ENCODE results near the gene ANTXR1.

ANTXR1 gene

DNA sequence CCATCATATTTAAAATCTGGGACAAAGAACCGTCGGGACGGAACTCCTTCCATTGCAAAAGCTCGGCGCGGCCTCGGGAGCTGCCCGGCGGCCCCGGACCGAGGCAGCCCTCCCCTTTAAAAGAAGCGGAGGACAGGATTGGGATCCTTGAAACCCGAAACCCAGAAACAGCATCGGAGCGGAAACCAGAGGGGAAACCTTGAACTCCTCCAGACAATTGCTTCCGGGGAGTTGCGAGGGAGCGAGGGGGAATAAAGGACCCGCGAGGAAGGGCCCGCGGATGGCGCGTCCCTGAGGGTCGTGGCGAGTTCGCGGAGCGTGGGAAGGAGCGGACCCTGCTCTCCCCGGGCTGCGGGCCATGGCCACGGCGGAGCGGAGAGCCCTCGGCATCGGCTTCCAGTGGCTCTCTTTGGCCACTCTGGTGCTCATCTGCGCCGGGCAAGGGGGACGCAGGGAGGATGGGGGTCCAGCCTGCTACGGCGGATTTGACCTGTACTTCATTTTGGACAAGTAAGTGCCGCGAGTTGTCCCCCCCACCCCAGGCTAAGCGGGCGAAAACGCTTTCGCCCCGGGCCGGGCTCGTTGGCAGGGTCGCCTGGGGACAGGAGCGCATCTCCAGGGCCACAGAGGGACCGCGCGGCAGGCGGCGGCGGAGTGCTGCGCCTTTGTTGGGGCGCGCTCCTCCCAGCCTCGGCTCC lies at the start of gene ANTXR1:
Gene ANTXR1 (plus strand): TSS at position 38 of the 698 bp plus-strand sequence. CDS start 321 bp downstream, at position 359.
- DNase-seq (ENCODE audit: low spot score) = no peak

DNA sequence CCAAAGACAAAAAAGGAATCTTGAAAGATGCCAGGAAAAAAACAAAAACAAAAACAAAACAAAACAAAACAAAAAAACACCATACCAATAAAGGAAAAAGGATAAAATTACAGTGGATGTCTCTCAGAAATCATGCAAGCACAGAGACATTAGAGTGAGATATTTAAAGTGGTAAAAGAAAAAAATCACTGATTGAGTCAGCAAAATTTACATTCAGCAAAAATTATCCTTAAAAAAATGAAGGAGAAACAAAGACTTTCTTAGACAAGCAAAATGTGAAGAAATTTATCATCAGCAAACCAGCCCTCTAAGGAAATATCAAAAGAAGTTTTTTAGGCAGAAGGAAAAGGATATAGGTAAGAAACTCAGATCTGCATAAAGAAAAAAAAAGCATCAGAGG lies 48.7 kb upstream of the ANTXR1 start:
- no peak for DNase-seq (ENCODE audit: low spot score)

DNA sequence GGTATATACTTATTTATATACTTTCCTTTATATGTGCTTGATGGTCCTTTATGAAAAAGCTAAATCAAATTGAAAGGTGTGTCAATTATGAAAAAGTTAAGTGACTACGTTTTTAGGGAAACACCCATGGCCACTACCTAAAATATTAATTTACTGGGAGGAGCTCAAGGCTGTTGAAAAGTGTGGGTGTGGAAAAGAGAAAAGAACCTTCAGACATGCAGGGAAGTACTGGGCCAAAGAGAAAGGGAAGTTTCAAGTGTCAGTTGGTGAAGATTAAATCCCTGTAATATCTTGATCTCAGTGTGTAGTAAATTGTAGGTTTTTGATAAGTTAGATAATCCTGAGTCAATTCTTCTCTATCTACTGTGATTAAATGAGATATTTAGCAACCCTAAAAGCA lies 44.8 kb upstream of the ANTXR1 start:
- DNase-seq (ENCODE audit: low spot score) = no peak

DNA sequence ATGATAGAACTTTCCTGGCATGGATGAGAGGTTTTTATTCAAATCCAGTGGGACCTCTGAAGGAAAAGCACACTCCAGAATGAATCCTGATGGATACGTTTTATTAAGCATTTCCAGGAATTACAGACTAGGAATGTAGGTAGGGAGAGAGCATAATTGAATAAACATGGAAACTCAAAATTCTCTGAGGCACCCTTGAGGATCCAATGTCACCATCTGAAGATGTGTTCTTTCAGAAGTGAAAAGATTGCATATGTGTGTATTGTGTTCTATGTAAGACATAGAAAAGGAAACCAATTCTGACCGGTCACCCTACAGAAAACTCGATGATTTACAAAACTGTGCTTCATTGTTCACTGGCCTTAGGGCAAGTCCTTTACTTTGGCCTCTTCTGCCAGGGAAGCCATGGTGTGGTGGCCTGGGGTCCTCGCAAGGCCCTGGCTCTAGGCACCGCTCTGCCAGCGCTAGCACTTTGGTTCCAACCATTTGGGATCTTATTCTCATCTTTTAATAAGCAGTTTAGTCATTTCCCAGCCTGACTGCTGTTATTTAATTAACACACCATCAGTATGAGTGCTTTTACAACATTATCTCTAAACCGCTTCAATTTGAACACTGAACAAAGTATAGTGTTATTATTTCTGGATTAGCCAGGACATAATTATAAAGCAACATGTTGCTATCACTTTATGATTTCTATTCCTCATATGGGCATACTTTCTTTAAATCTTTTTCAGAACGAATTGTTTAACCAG lies 43.1 kb upstream of the ANTXR1 start:
- no peak for DNase-seq (ENCODE audit: low spot score)

DNA sequence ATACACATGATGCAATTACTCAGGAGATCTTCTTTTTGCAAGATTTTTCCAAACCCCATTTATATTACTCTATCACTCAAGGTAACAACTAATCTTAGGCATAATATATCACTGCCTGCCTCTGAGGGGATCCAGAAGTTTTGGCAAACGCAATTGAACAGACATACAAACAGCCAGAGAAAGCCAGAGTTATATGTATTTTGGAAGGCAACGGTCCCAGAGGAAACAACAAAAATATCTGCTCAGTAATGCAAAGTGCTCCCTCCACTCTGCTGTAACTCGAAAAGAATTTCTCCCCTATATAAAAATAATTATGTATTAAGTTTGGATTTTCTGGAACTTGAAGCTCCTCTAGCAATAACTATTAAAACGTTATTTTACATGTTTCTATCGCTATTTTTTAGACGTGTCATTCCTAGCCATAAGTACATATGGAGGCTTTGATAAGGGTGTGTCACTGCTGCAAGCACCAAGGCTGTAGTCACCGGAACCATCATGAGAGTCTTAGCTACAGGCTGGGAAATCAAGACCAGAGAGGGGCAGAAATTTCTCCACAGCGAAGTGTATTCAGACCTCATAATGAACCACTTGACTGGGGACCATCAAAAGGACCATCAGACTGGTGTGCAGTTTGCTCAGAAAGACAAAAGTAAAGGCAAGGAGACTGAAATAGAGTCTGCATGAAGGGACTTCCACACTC lies 42.3 kb upstream of the ANTXR1 start:
- DNase-seq (ENCODE audit: low spot score) = no peak

DNA sequence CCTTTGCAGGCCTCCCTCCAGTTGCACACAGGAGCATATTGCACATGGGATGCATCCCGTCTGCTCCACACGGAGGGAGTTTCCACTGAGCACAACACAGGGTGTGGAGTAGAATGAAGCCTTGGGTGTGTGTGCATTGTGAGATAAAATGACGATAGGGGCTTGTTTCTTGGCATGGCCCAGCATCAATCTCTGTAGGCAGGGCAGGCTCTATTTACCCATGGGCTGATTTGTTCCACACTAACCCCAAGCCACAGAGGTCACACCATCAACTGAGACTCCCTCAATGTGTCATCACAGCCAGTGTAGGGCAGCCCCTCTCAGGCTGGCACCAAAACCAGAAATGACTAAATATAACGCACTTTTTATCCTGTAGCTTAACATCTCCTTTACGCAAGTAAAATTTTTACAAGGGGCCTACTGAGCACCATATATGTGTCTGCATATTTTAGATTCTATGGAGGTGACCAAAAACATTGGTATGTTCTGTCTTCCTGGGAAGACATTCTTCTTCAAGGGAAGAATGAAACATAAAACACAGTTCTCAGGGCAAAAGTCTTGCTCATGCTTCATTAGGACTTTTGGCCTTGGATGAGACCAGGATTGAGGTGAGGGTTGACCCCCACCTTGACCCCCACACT lies 41.3 kb upstream of the ANTXR1 start:
- DNase-seq (ENCODE audit: low spot score) = peak; percentile 14

DNA sequence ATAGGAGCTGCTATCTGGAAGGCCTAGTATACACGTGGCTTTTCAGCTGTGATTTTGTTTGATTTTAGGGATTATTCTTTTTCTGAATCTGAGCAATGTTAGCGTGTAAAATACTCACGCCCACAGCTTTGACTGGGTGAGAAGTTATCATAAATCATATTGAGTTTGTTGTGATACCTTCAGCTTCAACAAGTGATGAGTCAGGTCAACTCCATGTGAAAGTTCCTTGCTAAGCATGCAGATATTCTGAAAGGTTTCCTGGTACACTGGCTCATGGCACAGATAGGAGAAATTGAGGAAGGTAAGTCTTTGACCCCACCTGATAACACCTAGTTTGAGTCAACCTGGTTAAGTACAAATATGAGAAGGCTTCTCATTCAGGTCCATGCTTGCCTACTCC lies 38.7 kb upstream of the ANTXR1 start, which contains the start of gene GKN1:
Gene GKN1 (plus strand): TSS at position 386 of the 400 bp plus-strand sequence. CDS start 42 bp downstream, outside the sequence.
- DNase-seq (ENCODE audit: low spot score) = no peak

DNA sequence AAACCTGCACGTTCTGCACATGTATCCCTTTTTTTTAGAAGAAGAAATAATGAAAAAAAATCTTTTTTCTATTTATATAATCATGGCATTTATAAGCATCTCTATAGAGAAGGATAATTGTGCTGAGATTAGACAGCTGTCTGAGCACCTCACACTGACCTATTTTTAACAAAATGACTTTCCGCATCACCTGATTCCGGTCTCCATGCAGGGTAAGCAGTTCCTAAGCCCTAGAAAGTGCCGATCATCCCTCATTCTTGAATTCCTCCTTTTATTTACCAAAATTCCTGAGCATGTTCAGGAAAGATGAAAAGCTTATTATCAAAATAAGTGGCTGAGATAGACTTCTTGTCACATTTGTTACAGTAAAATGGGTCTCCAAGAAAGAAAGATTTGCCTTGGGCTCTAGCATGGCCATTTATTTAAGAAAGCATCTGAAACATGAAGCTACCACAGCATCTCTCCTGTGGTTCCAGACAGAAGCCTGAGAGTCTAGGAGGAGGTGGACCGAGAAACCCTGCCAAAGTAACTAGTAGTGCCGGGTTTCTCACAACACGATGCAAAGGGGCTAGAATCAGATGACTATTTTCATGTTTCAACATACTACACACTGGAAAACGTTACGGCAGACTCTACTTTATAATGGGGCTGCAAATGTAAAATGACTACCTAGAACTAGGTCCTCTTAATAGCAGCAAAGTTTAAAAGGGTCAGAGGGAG lies 37.9 kb upstream of the ANTXR1 start:
- no peak for DNase-seq (ENCODE audit: low spot score)

DNA sequence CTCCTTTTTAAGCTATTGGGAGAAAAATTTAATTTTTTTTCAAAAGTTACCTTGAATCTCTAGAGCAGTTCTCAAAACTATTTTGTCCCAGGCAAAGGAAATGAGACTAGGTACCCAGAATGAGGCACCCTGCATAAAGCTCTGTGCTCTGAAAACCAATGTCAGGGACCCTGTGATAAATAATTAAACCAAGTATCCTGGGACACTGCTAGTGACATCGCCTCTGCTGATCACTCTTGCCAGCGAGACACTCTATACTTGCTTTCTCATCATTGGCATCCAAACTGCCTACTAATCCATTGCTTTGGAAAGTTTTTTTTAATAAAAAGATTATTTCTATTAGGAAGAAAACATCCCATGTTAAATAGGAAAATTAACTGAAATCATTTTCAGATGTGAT lies 37.1 kb upstream of the ANTXR1 start:
- no peak for DNase-seq (ENCODE audit: low spot score)

DNA sequence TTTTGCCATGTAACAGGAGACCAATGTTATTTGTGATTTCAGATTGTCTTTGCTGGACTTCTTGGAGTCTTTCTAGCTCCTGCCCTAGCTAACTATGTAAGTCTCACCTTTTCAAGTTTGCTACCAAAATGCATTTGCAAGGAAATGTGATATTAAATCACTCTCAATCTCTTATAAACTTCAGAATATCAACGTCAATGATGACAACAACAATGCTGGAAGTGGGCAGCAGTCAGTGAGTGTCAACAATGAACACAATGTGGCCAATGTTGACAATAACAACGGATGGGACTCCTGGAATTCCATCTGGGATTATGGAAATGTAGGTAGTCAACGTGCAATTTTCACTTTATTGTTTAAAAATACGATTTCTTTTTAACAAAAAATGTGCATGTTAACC lies 35.5 kb upstream of the ANTXR1 start:
- no peak for DNase-seq (ENCODE audit: low spot score)

DNA sequence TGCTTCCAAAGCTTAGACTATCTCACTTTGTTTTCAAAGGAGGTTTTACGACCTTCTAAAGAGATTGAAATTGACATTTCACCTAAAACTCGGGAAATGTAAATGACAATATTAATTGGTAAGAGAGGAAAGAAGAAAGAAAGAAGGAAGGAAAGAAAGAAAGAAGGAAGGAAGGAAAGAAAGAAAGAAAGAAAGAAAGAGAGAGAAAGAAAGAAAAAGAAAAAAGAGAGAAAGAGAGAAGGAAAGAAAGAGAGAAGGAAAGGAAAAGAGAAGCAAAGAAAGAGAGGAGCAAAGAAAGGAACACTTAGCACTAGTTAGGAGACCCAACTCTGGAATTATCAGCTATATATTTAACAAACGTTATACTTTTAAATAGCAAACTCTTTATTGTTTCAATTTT lies 34.9 kb upstream of the ANTXR1 start:
- no peak for DNase-seq (ENCODE audit: low spot score)

DNA sequence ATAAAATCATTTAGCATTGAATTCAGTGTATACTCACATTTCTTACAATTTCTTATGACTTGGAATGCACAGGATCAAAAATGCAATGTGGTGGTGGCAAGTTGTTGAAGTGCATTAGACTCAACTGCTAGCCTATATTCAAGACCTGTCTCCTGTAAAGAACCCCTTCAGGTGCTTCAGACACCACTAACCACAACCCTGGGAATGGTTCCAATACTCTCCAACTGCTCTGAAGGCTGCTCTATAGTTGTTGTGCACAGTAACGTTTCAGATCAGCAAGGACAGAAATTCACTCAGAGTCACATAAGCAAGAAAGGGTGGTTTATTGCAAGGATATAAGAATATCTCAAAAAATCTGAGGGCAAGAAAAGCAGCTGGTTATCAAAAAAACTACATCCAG lies 32.0 kb upstream of the ANTXR1 start:
- no peak for DNase-seq (ENCODE audit: low spot score)

DNA sequence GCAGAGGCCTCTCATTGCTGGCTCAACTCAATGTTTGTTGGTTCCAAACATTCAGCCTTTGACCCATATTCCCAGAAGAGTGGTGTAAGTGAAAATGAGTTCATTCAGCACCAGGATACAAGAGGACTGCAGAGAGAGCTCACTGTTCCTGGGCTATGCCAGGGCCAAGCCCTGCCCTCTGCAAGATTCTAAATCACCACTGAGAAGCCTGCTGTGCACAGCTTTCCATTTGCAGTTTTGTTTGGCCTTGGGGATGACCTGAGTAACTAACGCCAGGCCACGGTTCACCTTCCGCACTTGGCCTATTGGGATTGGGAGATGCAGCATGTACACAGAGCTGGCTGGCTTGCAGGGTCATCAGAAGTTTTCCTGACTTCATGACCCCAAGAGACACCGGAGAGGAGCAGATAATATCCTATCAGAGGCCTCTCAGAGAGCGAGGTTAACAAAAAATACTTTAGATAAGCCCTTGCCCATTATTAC lies 25.9 kb upstream of the ANTXR1 start:
- DNase-seq (ENCODE audit: low spot score) = no peak

DNA sequence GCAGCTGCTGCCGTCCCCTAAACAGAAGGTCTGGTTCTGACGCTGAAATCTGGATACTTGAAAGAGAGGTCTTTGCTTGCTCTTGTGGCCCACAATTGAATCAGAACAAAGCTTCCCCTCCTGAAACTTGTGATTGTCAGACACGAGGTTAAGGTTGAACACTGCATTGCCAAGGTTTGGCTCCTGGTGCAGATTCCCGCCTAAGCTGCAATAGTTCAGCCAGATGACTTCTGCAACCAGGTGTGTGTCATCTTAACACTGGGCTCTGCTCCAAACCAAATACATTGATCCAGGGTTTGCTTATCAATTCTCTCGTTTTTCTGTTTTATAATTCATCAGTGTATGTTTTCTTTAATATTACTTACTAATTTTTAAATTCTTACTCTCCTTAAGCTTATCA lies 23.9 kb upstream of the ANTXR1 start:
- no peak for DNase-seq (ENCODE audit: low spot score)

DNA sequence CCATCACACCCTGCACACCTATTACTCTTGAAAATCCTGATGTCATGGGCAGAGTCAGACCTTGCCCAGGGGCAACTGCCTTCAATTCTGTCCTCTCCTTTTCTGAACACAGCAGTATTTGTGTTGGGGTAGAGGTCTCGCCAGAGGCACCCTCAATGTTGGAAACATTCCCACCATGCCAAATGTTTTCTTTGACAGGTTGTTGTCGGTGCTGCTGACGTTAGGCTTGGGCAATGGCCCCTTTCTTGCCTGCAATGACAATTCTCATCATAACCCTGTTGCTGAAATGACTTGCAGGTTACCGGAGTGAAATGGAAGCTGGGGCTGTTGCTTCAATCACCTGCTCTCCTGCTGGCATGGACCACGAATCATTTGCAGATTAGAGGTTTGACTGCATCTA lies 20.6 kb upstream of the ANTXR1 start:
- DNase-seq (ENCODE audit: low spot score) = no peak

DNA sequence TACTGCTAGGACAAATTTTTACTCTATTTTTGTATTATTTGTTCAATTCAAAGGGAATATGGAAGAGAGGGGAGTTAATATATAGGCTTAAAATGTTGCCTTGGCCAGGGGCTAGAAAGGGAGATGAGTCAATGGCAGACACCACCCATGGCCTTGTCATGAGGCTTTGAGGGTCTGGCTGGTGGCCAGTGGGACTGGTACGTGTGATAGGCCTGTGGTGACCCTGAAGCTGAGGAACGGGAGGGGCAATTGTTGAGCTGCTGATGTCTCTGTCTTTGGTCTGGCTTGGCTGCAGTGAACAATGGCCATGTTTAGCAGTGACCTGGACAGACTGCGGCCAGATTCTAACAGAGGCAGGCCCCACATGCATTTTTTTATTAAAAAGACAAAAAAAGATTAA lies 20.0 kb upstream of the ANTXR1 start:
- DNase-seq (ENCODE audit: low spot score) = no peak

DNA sequence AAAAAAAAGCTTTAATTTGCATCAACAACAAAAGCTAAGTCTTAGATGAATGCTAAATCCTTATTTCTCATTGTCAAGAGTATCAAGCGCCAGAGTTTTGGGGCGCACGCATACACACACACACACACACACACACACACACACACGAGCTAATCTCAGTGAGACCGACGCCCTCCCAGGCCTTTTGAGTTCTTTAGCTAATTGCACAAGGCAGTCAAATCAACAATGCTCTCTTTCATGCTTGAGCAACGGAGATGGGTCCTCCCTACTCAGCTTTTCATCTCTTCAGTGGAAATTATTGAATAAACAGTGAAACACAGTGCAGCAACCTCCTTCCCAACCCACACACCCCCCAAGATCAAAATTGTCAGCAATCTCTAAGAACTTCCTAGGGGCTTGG lies 19.3 kb upstream of the ANTXR1 start:
- DNase-seq (ENCODE audit: low spot score) = no peak

DNA sequence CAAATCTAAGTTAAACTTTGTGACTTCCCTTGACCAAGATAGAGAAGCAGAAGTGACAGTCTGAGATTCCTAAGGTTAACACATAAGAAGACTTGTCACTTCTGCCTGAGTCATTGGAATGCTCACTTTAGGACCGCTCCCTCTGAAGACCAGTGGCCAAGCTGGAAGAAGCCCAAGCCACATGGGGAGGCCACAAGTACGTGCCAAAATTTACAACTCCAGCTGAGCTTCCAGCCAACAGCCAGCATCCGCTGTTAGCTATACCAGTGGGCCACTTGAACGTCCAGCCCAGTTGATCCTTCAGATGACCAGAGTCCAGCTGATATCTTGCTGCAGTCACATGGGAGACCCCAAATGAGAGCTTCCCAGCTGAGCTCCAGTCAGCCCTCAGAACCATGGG lies 18.1 kb upstream of the ANTXR1 start:
- no peak for DNase-seq (ENCODE audit: low spot score)

DNA sequence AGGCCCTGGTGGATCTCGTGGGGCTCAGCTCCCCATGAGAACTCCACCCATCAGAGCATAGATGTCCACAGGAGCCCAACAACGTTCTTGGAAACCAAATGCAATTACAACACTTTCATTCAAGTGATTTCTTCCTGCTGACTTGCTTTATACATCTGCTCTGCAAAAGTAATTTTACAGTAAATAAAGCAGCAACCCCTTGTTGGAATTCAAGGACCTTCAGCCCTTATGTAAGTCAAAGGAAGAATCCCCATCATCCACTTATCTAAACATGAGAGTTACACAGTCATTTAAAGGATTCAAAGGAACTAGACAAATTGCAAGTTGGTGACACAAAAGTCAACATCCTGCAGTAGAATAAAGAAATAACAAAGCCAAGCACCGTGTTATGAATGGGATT lies 17.1 kb upstream of the ANTXR1 start:
- no peak for DNase-seq (ENCODE audit: low spot score)

DNA sequence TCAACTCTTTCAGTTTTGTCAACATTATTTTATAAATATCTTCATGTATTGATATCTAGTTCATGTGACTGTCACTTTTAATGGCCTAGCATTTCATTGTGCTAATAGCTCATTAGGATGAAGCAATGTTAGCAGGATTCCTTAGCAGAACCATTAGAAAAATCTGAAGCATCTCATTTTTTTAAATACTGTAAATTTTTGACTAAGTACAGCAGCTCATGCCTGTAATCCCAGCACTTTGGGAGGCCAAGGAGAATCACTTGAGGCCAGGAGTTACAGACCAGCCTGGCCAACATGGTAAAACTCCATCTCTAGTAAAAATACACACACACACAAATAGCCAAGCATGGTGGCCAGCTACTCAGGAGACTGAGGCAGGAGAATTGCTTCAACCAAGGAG lies 15.6 kb upstream of the ANTXR1 start:
- no peak for DNase-seq (ENCODE audit: low spot score)

DNA sequence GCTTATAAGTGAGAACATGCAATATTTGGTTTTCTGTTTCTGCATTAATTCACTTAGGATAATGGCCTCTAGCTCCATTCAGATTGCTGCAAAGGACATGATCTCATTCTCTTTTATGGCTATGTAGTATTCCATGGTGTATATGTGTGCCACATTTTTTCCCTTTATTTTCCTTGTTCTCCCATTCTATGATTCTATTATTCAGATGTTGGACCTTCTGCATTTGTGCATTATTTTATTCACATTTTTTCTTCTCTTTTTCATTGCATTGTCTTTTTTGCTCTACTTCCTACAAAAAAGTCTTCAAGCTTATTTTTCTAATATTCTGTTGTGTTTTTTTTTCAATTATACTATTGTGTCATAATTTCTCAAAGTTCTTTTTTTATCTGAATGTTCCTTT lies 11.1 kb upstream of the ANTXR1 start:
- no peak for DNase-seq (ENCODE audit: low spot score)

DNA sequence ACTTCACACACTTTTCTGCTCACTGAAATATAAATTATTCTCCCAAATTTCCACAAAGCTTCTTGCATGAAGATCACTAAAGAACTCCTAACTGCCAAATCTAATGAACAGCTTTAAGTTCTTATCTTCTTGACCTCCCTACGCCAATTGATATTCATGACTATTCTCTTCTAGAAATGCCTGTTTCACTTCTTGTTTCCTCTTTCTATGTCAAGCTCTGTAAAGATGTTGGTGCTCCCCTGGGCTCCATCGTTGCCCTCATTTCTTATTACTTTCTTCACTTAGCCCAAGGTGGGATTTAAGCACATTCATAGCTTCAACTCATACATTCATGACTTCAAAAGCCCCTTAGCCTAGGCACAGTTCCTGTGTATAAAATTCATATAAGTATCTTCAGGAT lies 9.2 kb upstream of the ANTXR1 start:
- DNase-seq (ENCODE audit: low spot score) = no peak
